GM18526 (cell line): ENCODE measurements around the gene PIK3CG.

Experiments used
- POLR2A ChIP-seq: IDR thresholded peaks from 3 replicates; pipeline ENCODE4 v1.6.1; 2011; ENCODE audit not compliant: insufficient read length; ENCODE audit errors: extremely low read depth

Gene PIK3CG

DNA sequence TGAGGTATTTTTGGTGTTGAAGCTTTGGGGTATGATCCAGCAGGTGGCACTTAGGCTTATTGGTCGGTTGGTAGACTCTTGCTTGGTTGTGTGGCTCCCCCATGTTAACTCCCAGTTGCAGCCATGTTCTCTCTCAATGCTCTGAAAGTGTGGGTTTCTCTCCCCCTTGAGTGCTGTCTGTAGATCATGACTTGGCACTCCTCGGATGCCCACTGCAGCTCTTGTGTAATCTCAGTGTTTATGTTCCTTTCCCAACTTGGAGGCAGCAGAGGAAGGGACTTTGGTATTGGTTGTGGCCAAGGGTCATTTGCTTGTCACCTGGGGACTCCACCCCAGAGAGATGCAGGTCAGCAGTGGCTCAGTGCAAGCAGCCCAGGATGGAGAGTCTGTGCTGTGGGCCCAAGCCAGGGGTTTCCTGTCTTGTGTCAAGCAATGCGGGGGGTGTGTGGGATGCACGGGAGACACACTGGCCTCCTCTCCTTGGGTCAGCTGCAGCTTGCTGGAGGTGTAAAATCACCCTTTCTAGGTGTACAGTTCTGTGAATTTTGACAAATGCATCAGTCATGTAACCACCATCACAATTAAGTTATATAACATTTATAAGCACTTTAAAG, 36.9 kb downstream of the PIK3CG start:
- TF ChIP-seq POLR2A: no peak

DNA sequence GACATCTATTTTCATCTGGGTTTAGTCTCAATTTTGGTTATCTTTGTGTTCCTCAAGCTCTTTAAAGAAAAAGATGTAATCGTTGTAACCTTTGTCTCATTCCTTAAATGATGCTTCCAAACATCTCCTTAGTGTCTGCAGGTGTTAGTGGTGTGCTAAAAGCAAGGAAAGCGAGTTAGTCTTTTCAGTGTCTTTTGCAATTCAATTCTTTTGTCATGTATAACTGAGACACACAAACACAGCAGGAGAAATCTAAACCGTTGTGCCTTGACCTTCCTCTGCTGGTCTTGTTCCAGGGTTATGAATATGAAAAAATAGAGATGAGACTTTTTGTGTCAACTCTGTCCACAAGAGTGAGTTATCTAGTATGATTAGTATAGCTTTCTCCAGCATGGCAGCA, 40.7 kb downstream of the PIK3CG start:
- TF ChIP-seq POLR2A: no peak

DNA sequence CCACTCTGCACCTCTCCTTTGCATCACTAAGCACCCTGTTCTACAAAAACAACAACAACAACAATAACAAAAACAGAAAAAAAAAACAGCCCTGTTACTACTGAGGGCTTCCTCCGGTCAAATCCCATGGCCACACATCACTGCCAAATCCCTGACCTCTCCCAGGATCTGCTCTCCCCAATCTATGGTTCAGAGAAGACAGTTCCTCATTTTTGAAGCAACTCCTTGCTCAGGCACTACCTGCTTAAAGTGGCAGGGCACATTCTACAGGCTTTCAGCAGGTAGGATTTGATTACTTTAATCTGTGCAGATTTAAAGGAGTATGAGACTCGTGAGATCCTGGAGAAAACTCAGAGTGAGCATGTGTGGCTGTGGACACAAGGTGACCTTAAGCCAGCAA, 46.9 kb downstream of the PIK3CG start:
- TF ChIP-seq POLR2A: no peak

DNA sequence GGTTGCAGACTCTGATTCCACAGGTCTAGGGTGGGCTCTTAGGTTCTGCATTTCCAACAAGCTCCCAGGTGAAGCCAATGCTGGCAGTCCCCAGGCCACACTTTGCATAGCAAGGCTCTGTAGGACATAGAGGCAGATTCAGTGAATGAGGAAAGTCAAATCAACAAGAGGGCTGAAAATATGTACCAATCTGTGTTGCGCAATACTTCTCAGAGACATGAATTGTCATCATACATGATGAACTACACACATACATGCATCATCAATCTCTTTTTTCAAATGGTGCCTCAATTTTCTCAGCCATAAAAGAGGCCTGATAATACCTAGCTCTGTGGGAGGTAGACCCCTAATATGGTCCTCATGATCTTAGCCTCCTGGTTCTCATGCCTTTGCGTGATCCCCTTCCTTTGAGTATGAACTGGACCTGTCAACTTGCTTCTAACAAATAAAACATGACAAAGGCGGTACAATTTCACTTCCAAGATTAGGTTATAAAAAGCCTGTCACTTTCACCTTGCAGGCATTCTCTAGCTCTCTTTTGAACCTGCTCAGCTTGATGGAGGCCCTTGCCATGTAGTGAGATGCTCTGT, 49.0 kb downstream of the PIK3CG start:
- no peak for TF ChIP-seq POLR2A

DNA sequence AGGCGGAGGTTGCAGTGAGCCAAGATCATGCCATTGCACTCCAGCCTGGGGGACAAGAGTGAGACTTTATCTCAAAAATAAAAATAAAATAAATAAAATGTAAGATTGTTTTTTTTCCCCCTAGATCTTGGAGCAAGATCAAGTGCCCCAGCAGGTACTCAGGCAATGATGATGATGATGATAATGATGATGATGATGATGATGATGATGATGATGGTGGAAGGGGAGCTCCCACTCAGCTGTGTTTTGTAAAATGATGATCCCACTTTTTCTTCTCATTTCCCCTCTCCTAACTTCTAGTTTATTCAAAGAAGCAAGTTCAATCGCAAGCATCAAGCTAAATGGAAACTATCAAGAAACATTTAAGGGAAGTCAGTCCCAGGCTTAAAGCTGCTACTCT, 50.3 kb downstream of the PIK3CG start:
- TF ChIP-seq POLR2A: no peak

DNA sequence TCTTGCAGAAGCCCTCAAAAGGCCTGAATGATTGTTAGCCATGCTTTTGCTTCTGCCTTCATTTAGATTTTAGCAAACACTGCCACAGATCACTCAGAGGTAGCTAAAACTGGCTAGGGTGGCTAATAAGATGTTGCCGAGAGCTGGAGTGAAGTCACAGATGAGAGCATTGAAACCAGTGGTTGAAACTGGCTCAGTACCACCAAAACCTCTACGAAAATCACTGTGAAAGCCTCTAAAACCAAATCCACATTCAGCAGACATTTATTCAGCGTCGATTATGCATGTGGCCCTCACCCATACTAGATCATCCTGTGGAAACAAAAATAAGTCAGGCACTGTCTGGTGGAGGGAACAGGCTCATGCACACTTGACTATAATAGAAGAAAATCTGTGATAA, 50.8 kb downstream of the PIK3CG start:
- no peak for TF ChIP-seq POLR2A

DNA sequence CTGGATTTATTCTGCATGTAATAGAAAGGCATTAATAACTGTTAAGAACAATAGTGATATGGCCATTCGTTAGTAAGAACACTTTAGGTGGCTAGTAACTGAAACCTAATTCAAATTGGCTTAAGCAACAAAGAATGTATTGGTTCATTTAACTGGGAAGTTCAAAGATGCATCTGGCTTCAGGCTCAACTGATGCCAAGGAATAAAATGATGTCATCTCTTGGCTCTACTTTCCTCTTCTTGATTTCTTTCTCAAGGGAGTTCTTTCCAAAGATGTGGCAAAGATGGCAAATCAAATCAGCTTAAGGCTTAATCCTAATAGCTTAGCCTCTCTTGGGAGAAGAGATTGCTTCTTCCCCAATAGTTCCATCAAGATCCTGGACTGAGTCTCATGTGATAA, 51.6 kb downstream of the PIK3CG start:
- no peak for TF ChIP-seq POLR2A

DNA sequence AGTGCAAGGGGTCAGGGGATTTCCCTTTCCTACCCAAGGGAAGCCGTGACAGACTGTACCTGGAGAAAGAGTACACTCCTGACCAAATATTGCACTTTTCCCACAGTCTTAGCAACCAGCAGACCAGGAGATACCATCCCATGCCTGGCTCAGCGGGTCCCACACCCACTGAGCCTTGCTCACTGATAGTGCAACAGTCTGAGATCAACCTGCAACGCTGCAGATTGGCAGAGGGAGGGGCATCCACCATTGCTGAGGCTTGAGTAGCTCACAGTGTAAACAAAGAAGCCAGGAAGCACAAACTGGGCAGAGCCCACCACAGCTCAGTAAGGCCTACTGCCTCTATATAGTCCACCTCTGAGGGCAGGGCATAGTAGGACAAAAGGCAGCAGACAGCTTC, 53.9 kb downstream of the PIK3CG start:
- TF ChIP-seq POLR2A: no peak

DNA sequence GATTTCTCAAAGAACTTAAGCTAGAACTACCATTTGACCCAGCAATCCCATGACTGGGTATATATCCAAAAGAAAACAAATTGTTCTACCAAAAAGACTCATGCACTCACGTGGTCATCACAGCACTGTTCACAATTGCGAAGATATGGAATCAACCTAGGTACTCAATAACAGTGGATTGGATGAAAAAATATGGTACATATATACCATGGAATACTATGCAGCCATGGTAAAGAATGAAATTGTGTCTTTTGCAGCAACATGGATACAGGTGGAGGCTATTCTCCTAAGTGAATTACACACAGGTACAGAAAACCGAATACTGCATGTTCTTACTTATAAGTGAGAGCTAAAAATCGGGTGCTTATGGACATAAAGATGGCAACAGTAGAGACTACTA, 61.8 kb downstream of the PIK3CG start:
- no peak for TF ChIP-seq POLR2A

DNA sequence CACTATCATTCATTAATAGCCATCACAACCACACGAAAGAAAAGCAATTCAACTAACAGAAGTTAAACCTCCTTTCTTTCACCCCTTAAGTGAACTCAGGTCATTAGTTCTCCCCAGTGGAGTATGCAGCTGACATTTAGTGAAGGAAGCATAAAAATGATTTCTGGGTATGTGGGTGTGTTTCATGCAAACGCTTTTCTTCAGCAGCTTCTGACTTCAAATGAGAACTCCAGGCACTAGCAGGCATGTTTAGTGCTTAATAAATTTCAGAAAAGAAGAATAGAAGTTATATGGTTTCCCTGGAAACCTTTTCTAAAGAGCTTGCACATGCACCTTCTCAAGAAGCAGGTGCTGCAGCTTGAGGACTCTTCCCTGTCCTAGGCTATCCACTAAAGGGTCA, 62.5 kb downstream of the PIK3CG start:
- no peak for TF ChIP-seq POLR2A

DNA sequence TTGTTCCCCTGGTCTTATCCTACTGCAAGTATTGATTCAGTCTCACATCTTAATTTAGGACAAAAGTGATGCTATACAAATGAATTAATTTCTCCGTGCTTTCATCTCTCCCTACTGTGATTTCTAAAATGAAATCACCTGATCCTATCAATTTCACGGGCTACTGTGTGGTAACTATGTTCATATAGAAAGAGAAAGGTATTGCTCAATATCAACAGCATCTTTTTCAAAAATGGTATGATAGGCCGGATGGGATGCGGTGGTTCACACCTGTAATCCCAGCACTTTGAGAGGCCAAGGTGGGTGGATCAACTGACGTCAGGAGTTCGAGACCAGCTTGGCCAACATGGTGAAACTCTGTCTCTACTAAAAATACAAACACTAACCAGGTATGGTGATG, 71.2 kb downstream of the PIK3CG start:
- no peak for TF ChIP-seq POLR2A

DNA sequence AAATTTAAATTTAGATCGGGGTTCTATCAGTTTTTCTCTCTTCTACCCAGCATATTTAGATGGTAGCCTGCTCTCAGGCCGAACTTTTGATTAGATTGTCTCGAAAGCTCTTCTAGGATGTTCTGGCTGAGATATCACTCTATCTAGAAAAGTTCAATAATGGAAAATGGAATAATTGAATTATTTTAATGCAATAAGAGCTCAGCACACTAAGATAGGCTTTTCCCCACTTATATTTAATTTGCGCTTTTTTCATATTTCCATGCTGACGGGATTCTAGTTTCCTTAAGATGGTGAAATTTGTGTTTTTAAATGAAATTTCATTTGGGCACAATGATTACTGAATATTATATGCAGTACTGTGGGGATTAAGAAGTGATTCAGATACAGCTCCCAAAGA, 73.7 kb downstream of the PIK3CG start:
- no peak for TF ChIP-seq POLR2A

DNA sequence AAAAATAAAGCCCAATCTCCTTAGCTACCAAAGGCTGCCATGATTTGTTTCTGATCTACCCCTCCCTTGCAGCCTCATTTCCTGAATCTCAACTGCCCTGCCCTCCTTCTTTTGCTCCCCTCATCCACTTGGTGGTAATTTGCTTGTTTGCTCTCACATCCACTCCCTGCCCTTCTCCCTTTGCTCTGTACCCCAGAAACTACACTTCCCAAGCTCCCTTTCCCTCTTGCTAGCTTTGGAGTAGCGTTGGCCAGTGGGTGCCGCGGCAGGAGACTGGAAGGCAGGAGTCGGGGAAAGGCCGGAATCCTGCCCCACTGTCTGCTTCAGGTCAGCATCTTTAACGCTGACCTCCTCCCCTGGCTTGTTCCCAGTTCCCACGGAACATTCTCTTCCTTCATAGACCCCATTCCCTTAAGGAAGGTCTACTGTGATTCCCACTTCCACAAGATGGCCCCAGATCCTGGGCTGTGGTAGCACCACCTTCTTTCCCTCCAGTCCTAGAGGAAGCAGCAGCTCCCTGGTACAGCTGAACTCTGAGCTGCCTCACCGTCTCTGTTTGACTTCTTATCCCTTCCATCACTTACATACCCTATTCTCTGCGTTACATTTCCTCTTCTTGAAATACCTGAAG, 79.1 kb downstream of the PIK3CG start:
- no peak for TF ChIP-seq POLR2A

DNA sequence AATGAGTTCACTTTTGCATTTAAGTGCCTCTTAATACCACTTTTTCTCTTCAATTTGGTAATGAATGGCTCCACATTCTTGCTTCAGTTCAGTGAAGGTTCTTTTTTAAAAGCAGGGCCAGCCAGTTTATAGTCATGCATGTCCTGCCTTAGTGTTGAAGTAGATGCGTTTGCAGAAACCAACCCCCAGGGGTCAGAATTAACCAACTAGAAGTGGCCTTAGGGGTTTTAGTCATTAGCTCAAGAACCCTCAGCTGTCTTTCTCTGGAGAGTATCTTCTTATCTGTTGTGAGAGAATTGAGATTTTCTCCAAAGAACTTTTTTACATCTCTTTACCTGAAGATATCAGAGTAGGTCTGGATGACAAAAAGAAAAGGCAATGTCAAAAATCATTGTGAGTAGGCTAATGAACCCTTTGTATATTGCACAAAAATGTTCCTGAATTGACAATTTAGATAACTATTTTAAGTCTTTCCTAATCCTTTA, 82.2 kb downstream of the PIK3CG start:
- no peak for TF ChIP-seq POLR2A

DNA sequence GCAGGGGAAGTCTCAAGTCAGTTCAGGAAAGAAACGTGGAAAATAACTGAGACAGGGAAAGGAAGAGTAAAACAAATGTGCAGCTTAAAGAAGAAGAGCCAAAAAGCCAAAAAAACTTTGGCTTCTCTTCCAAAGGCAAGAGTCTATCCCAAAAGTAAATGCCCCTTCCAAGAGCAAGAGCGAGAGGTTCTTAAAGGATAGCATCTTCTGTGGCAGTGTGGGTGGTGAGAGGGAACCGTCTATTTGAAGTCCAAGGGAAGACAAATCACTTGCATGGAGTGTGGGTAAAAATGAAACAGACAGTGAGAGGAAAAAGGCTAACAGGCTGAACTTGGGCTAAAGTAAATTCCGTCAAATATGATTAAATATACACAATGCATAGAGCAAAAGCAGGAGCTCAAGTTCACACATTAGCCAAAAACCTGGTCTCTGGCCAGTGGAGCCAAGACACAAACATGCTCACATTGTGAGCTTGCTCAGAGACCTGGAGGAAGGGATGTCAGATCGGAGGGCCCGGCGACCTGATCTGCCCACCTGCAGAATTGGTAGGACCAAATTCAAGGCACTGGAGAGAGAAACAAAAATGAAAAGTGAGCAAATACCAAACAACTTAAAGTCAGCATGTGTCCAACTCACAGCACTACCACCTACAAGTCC, 87.0 kb downstream of the PIK3CG start:
- TF ChIP-seq POLR2A: no peak

DNA sequence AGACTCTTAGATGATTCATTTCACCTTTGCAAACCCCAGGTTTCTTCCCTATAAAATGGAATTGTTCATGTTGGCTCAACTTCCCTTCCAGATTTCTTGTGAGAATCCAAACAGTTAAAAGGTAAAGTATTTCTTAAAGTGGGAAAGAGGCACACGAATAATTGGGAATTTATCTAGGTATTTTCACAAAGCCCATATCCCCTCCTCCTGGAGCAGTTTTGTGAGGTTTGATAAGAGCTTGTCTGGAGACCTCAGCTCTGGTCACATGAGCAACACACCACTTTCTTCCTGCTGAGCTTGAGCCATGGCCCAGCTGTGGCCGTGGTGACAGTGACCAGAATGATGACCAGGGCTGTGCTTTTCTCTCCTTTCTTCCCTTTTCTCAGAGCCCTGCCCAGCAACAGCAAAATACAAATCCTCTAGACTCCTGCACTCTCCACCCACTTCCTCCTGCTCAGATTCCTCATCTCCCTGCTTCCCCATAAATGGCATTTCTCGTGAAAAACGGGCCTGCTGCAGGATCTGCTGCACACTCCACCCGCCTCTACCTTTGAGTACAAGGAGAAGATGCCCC, 87.7 kb downstream of the PIK3CG start:
- TF ChIP-seq POLR2A: no peak
